HG03521 (cell line): ENCODE results near the gene GABBR2.

Source experiments
- ATAC-seq: cut with Tn5 transposase; IDR thresholded peaks from one replicate; pipeline ENCODE4 v1.9.1; 2021; ENCODE audit warnings: mild to moderate bottlenecking, moderate library complexity; ENCODE audit not compliant: unreplicated experiment

Gene GABBR2

GRCh38 chr9:98247831-98248657 is 460.7 kb downstream of the GABBR2 start:
- no peak for ATAC-seq

- ATAC-seq = no peak
Observed at GRCh38 chr9:98242426-98242825, 466.3 kb downstream of the GABBR2 start.

- no peak for ATAC-seq
Observed at GRCh38 chr9:98241357-98242300, 467.1 kb downstream of the GABBR2 start.

GRCh38 chr9:98240475-98240874 is 468.3 kb downstream of the GABBR2 start:
- ATAC-seq = no peak
